B cell (primary cell): ENCODE data around the gene ANKRD10.

Experiments
- EZH2 ChIP-seq: IDR thresholded peaks from 2 replicates; pipeline ENCODE4 v1.6.1; 2012; ENCODE audit warnings: borderline replicate concordance, low read depth, mild to moderate bottlenecking, moderate library complexity, low read length; ENCODE audit not compliant: insufficient read depth, poor library complexity, severe bottlenecking
- TF ChIP-seq, protein P1 (sequence below): fragments of 200-600 bp; IDR thresholded peaks from one replicate; pipeline ENCODE4 v1.8.0; 2022; ENCODE audit warnings: antibody characterized with exemption, mild to moderate bottlenecking

DNA sequence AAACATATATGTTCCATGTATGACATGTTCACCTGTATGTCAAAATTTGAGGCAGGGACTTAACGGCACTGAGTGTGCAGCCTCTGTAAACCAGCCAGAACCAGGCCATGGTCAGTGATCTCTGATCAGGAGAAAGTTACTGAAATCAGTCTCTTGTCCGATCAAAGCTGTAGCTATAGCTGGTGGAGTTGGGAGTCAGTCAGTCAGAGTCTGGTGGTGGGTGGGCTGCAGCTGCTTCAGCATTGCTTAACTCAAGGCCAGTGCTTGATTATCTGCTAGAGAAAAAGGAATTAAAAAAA is 78.3 kb downstream of the ANKRD10 start:
- no peak for TF ChIP-seq EZH2
- TF ChIP-seq, protein P1, sequence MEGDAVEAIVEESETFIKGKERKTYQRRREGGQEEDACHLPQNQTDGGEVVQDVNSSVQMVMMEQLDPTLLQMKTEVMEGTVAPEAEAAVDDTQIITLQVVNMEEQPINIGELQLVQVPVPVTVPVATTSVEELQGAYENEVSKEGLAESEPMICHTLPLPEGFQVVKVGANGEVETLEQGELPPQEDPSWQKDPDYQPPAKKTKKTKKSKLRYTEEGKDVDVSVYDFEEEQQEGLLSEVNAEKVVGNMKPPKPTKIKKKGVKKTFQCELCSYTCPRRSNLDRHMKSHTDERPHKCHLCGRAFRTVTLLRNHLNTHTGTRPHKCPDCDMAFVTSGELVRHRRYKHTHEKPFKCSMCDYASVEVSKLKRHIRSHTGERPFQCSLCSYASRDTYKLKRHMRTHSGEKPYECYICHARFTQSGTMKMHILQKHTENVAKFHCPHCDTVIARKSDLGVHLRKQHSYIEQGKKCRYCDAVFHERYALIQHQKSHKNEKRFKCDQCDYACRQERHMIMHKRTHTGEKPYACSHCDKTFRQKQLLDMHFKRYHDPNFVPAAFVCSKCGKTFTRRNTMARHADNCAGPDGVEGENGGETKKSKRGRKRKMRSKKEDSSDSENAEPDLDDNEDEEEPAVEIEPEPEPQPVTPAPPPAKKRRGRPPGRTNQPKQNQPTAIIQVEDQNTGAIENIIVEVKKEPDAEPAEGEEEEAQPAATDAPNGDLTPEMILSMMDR, result no peak
